Panc1 (cell line): ENCODE measurements around the gene FTSJ1. TPM values are rescaled to one million over a fixed set of nuclear protein-coding genes. Genes with fewer than 3 reads are reported as not detected.

Experiments
- ATAC-seq: fragments of 200-7000 bp; cut with Tn5 transposase; 2 replicates; pipeline ENCODE4 v1.9.1; 2020; ENCODE audit warnings: mild to moderate bottlenecking, moderate library complexity
- BruUV-seq: library from RNA; stranded (reverse); fragments of 400-500 nt; replicated peaks from 2 replicates; lab custom pipeline; 2021; lab: Mats Ljungman, UMichigan
- CTCF ChIA-PET: fragments of 300-600 bp; sonication (Branson Sonifier 250); formaldehyde crosslinking; loops from one replicate; lab custom pipeline; 2022; ENCODE audit warnings: antibody characterized with exemption; lab: Charles Lee
- POLR2A ChIA-PET: fragments of 300-600 bp; sonication (Branson Sonifier 250); formaldehyde crosslinking; loops from one replicate; lab custom pipeline; 2022; ENCODE audit warnings: antibody characterized with exemption; lab: Charles Lee
- DNase-seq: peaks from one replicate; pipeline ENCODE4 v3.0.0-alpha.2; 2010; ENCODE audit warnings: low read depth, low spot score
- H3K27ac ChIP-seq: 2 replicates; pipeline ENCODE4 v1.5.1; 2011; ENCODE audit warnings: mild to moderate bottlenecking, low read length, inconsistent platforms
- H3K27me3 ChIP-seq: fragments of 200-500 bp; sonication (Bioruptor generic); 2 replicates; pipeline ENCODE4 v1.6.0; 2014; ENCODE audit warnings: low read length, inconsistent platforms; ENCODE audit not compliant: control insufficient read depth, insufficient read depth
- H3K36me3 ChIP-seq: fragments of 200-500 bp; sonication (Bioruptor generic); 2 replicates; pipeline ENCODE4 v1.5.1; 2014; ENCODE audit warnings: inconsistent platforms, mild to moderate bottlenecking, low read length, moderate library complexity; ENCODE audit not compliant: control insufficient read depth, insufficient read depth
- H3K4me1 ChIP-seq: 2 replicates; pipeline ENCODE4 v1.5.1; 2011; ENCODE audit warnings: inconsistent platforms, mild to moderate bottlenecking, low read length, moderate library complexity; ENCODE audit not compliant: control insufficient read depth, insufficient read depth
- H3K4me3 ChIP-seq, 2 experiments: 2 replicates each; pipeline ENCODE4 v1.5.1; 2011 to 2012; ENCODE audit warnings: low read depth in 2 of 2, low read length in 2 of 2, mild to moderate bottlenecking in 2 of 2, inconsistent platforms in 1 of 2, moderate library complexity in 1 of 2
- H3K9me3 ChIP-seq: fragments of 200-500 bp; sonication (Bioruptor generic); 2 replicates; pipeline ENCODE4 v1.5.1; 2014; ENCODE audit warnings: low read depth, mild to moderate bottlenecking, inconsistent platforms, low read length, moderate library complexity; ENCODE audit not compliant: control insufficient read depth, insufficient read depth
- POLR2AphosphoS5 ChIP-seq: IDR thresholded peaks from 2 replicates; pipeline ENCODE4 v1.6.1; 2012; ENCODE audit warnings: mild to moderate bottlenecking, low read depth, low read length, moderate library complexity
- SIN3A ChIP-seq: IDR thresholded peaks from 2 replicates; pipeline ENCODE4 v1.6.1; 2012; ENCODE audit warnings: low read depth, mild to moderate bottlenecking, low read length, moderate library complexity, borderline replicate concordance; ENCODE audit not compliant: insufficient read depth
- TCF7L2 ChIP-seq: IDR thresholded peaks from 2 replicates; pipeline ENCODE4 v1.6.1; 2011; ENCODE audit warnings: mild to moderate bottlenecking, low read depth, low read length, inconsistent platforms
- in situ Hi-C: cut with HindIII; loops from 2 replicates; pipeline ENCODE4 v1.10.0; 2016; ENCODE audit warnings: low sequenced_read_pairs, low pct_unique_long_range_greater_than_20kb
- intact Hi-C: fragments of 100-400 bp; cut with micrococcal nuclease; formaldehyde crosslinking; loops from one replicate; pipeline ENCODE4 v1.10.0; 2022; ENCODE audit not compliant: unreplicated experiment
- total RNA-seq: library from RNA; stranded (reverse); gene quantifications from one replicate; pipeline ENCODE4 v1.2.1, GENCODE V29; 2021; ENCODE audit not compliant: unreplicated experiment
- TF ChIP-seq, protein P1 (sequence below), 2 experiments: IDR thresholded peaks; 2 replicates each; pipeline ENCODE4 v1.6.1; 2011 to 2012; ENCODE audit warnings: low read depth in 2 of 2, control low read depth in 1 of 2, low read length in 1 of 2, mild to moderate bottlenecking in 1 of 2, moderate library complexity in 1 of 2; ENCODE audit not compliant: insufficient read depth in 1 of 2
- TF ChIP-seq, protein P2 (sequence below): fragments of 450-650 bp; IDR thresholded peaks from 2 replicates; pipeline ENCODE4 v1.5.1; 2017; ENCODE audit warnings: mild to moderate bottlenecking

FTSJ1 gene
- total RNA-seq, 1 experiment from 2014 or later = 43.1 TPM

DNA sequence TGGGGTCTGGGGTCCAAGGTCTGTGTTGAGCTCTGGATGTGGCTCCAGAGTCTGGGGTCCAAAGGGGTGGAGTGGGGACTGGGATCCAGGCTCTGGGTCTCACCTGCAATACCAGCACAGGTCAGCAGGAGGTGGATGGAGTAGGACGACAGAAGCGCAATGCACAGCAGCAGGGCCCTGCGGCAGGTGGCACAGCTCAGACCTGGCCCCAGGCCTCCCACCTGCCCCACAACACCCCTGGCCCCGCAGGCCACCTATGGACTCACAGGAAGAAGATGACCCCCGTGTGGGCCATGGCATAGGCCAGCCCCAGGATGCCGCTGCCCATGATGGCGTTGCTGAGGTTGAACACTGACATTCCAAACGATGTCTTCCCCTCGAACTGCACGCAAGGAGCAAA lies 9.3 kb upstream of the FTSJ1 start:
- intact Hi-C loops (no loop called here), in situ Hi-C loops (no loop called here)
- ATAC-seq (no peak), DNase-seq (no peak)
- H3K9me3 ChIP-seq = no peaks in the 10 kb centered on the region
- ChIA-PET POLR2A (no interaction called here), CTCF (no interaction called here)
- H3K4me1 ChIP-seq = no peaks in the 10 kb centered on the region
- BruUV-seq = no TSS peak
- H3K27me3 ChIP-seq = no peaks in the 10 kb centered on the region
- TF ChIP-seq, protein P1, sequence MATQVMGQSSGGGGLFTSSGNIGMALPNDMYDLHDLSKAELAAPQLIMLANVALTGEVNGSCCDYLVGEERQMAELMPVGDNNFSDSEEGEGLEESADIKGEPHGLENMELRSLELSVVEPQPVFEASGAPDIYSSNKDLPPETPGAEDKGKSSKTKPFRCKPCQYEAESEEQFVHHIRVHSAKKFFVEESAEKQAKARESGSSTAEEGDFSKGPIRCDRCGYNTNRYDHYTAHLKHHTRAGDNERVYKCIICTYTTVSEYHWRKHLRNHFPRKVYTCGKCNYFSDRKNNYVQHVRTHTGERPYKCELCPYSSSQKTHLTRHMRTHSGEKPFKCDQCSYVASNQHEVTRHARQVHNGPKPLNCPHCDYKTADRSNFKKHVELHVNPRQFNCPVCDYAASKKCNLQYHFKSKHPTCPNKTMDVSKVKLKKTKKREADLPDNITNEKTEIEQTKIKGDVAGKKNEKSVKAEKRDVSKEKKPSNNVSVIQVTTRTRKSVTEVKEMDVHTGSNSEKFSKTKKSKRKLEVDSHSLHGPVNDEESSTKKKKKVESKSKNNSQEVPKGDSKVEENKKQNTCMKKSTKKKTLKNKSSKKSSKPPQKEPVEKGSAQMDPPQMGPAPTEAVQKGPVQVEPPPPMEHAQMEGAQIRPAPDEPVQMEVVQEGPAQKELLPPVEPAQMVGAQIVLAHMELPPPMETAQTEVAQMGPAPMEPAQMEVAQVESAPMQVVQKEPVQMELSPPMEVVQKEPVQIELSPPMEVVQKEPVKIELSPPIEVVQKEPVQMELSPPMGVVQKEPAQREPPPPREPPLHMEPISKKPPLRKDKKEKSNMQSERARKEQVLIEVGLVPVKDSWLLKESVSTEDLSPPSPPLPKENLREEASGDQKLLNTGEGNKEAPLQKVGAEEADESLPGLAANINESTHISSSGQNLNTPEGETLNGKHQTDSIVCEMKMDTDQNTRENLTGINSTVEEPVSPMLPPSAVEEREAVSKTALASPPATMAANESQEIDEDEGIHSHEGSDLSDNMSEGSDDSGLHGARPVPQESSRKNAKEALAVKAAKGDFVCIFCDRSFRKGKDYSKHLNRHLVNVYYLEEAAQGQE (IDR thresholded peaks at IDR 0.05; ENCODE audit: insufficient read depth in 1 of 2, low read depth in 2 of 2, low read length in 1 of 2) = no peak
- no peak for TF ChIP-seq POLR2AphosphoS5
- no peak for TF ChIP-seq TCF7L2
- TF ChIP-seq SIN3A = no peak
- TF ChIP-seq, protein P2, sequence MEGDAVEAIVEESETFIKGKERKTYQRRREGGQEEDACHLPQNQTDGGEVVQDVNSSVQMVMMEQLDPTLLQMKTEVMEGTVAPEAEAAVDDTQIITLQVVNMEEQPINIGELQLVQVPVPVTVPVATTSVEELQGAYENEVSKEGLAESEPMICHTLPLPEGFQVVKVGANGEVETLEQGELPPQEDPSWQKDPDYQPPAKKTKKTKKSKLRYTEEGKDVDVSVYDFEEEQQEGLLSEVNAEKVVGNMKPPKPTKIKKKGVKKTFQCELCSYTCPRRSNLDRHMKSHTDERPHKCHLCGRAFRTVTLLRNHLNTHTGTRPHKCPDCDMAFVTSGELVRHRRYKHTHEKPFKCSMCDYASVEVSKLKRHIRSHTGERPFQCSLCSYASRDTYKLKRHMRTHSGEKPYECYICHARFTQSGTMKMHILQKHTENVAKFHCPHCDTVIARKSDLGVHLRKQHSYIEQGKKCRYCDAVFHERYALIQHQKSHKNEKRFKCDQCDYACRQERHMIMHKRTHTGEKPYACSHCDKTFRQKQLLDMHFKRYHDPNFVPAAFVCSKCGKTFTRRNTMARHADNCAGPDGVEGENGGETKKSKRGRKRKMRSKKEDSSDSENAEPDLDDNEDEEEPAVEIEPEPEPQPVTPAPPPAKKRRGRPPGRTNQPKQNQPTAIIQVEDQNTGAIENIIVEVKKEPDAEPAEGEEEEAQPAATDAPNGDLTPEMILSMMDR = no peak; the same call in none of the 2 replicates
- no peak overlapping the region for H3K4me3 ChIP-seq
- no peak overlapping the region for H3K27ac ChIP-seq
- H3K36me3 ChIP-seq = no peaks in the 10 kb centered on the region

GRCh38 chrX:48467281-48467761 lies 8.7 kb upstream of the FTSJ1 start:
- Histone ChIP-seq H3K27ac (no peak overlapping the region), H3K36me3 (no peaks in the 10 kb centered on the region), H3K4me1 (no peaks in the 10 kb centered on the region), H3K9me3 (no peaks in the 10 kb centered on the region), H3K27me3 (no peaks in the 10 kb centered on the region), H3K4me3 (no peak overlapping the region)
- no TSS peak for BruUV-seq
- no peak for DNase-seq
- POLR2A ChIA-PET = no interaction called here
- TF ChIP-seq POLR2AphosphoS5 (no peak), TCF7L2 (no peak), SIN3A (no peak)
- TF ChIP-seq, protein P1 (IDR thresholded peaks at IDR 0.05; ENCODE audit: insufficient read depth in 1 of 2, low read depth in 2 of 2, low read length in 1 of 2) = no peak
- TF ChIP-seq, protein P2 = no peak
- CTCF ChIA-PET = no interaction called here
- peak; percentile 33 for ATAC-seq
- intact Hi-C loops (no loop called here), in situ Hi-C loops (no loop called here)
